Measurements from ENCODE around the gene VPS4B.

The VPS4B gene

DNA sequence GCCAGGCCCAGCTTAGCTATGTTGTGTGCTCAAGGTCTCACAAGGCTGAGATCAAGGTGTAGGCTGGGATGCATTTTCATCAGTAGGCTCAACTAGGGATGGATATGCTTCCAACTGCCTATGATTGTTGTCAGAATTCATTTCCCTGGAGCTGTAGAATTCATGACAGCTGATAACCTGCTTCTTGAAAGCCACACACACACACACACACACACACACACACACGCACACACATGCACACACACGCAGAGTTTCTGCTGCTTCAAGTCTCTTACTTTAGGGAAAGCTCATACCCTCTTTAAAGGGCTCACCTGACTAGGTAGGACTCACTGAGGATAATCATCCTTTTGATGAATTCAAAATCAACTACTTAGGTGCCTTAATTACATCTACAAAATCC, 8.2 kb upstream of the VPS4B start:
- peaks cover 8% of the 10 kb centered on the region for H3K4me1 ChIP-seq (ENCODE audit: control insufficient read depth, insufficient read depth, low read length)
- H3K9me3 ChIP-seq (ENCODE audit: control insufficient read depth, insufficient read depth, low read length) = no peaks in the 10 kb centered on the region
- no peak overlapping the region for H3K27ac ChIP-seq (ENCODE audit: low read depth, low read length)
- no peaks in the 10 kb centered on the region; the same call in 1 of the 2 replicates for H3K27me3 ChIP-seq (ENCODE audit: control insufficient read depth, insufficient read depth, low read length)
- no peak overlapping the region for H3K4me3 ChIP-seq (ENCODE audit: low read depth, low read length)
- no peaks in the 10 kb centered on the region for H3K36me3 ChIP-seq (ENCODE audit: control insufficient read depth, insufficient read depth, low read length)
- no peak overlapping the region for H3K9ac ChIP-seq (ENCODE audit: low read depth, low read length)

DNA sequence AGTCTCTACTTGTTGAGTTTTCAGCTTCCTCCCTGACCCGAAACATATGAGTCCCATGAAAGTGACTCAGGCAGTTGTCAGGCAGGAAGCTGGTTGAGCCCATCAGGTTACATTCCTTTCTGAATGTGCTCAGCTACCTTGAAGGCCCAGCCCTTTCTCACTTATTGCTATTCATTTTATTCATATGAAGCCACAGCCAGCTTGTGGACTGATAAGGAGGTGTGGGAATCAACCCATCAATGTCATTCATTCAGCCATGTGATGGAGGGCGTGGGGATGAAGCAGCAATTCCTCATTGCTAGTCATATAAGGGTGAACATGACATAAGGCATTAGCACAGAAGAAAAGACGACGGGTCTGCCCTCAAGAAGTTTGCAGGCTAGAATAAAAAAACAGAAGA, 5.3 kb upstream of the VPS4B start:
- Histone ChIP-seq H3K9me3 (ENCODE audit: control insufficient read depth, insufficient read depth, low read length) (no peaks in the 10 kb centered on the region), H3K4me1 (ENCODE audit: control insufficient read depth, insufficient read depth, low read length) (peaks cover 8% of the 10 kb centered on the region), H3K9ac (ENCODE audit: low read depth, low read length) (no peak overlapping the region), H3K27ac (ENCODE audit: low read depth, low read length) (no peak overlapping the region), H3K4me3 (ENCODE audit: low read depth, low read length) (no peak overlapping the region), H3K27me3 (ENCODE audit: control insufficient read depth, insufficient read depth, low read length) (no peaks in the 10 kb centered on the region), H3K36me3 (ENCODE audit: control insufficient read depth, insufficient read depth, low read length) (no peaks in the 10 kb centered on the region)

DNA sequence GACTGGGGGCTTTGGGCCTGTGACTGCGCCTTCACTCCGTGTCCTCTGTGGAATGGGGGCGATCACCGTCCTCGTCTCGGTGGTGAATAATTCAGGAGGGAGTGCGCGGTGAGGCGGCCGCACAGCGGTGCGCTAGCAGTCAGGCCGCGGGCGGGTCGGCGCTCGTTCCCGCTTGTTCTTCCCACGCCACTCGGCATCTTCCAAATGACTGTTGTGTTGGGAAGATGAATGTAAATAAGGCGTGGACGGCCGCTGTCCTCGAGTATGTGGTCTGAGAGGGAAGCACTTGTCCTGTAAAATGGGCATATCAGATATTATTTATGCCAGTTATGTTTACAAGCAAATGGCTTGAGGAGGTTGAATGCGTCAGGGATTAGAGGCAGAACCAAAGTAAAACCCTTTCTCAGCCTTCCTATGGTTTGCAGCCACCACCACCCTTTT, 608 bp upstream of the VPS4B start:
- H3K9me3 ChIP-seq (ENCODE audit: control insufficient read depth, insufficient read depth, low read length) = no peaks in the 10 kb centered on the region

DNA sequence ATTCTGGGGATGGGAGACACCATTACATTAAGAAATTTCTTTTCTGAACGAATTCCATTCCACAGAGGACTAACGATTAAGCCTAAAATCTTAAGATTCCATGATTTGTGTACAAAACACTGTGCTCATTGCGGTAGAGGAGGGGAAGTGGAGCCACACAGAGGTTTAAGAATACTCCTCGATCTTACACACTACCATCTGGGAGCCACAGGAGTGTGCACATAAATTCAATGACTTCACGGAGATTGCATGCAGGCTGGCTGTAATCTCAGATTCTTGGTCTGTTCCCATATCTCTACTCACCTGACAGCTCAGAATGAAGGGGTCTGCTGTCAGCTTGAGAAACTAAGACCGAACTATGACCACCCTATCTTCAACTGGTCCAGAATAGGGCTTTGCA, 762 bp downstream of the VPS4B start:
- 0 out of 2 replicates have a peak, but pooled peaks cover 3% of the 10 kb centered on the region for H3K4me1 ChIP-seq (ENCODE audit: control insufficient read depth, insufficient read depth, low read length)
- H3K27me3 ChIP-seq (ENCODE audit: control insufficient read depth, insufficient read depth, low read length) = no peaks in the 10 kb centered on the region
- H3K9me3 ChIP-seq (ENCODE audit: control insufficient read depth, insufficient read depth, low read length) = no peaks in the 10 kb centered on the region
- H3K9ac ChIP-seq (ENCODE audit: low read depth, low read length) = peak overlapping the region; percentile 88
- peak overlapping the region; percentile 94 for H3K4me3 ChIP-seq (ENCODE audit: low read depth, low read length)
- peaks cover 13% of the 10 kb centered on the region for H3K36me3 ChIP-seq (ENCODE audit: control insufficient read depth, insufficient read depth, low read length)
- peak overlapping the region; percentile 98 for H3K27ac ChIP-seq (ENCODE audit: low read depth, low read length)

More for the DNA sequence above, 608 bp upstream of the VPS4B start:
- Histone ChIP-seq H3K9ac (ENCODE audit: low read depth, low read length) (peak overlapping the region; percentile 84), H3K27me3 (ENCODE audit: control insufficient read depth, insufficient read depth, low read length) (no peaks in the 10 kb centered on the region), H3K4me1 (ENCODE audit: control insufficient read depth, insufficient read depth, low read length) (peaks cover 11% of the 10 kb centered on the region), H3K4me3 (ENCODE audit: low read depth, low read length) (peak overlapping the region; percentile 94), H3K27ac (ENCODE audit: low read depth, low read length) (peak overlapping the region; percentile 98), H3K36me3 (ENCODE audit: control insufficient read depth, insufficient read depth, low read length) (peaks cover 5% of the 10 kb centered on the region)

DNA sequence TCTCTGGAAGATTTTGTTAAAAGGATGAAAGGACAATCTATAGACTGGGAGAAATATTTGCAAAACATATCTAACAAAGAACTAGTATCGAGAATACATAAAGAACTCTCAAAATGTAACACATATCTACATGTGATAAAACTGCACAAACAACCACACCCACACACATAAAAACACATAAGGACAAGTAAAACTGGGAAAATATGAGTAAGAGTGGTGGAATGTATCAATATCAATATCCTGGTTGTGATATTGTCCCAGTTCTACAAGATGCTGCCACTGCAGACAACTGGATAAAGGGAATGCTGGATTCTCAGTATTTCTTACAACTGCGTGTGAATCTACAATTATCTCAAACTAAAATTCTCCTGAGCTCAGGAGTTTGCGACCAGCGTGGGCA, 9.3 kb downstream of the VPS4B start:
- Histone ChIP-seq H3K9ac (ENCODE audit: low read depth, low read length) (no peak overlapping the region), H3K27me3 (ENCODE audit: control insufficient read depth, insufficient read depth, low read length) (no peaks in the 10 kb centered on the region), H3K36me3 (ENCODE audit: control insufficient read depth, insufficient read depth, low read length) (peaks cover 65% of the 10 kb centered on the region)

DNA sequence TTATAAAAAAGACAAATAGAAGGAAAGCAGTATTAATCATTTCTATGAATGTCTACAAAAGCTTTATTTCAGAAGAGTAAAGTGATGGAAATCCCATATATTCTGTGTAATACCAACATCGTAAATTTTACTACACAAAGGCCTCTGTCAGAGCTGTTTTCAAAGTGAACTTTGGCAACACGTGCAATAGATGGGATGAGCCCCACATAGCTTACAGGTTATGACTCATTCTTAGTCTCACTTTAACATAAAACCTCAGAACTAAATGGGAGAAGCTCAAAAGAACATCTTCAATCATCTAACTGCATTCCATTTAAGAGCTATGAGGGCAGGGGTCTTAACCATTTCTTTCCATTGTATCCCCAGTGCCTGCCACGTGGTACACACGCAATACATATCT, 11.5 kb downstream of the VPS4B start:
- Histone ChIP-seq H3K9ac (ENCODE audit: low read depth, low read length) (no peak overlapping the region), H3K27me3 (ENCODE audit: control insufficient read depth, insufficient read depth, low read length) (no peaks in the 10 kb centered on the region), H3K4me3 (ENCODE audit: low read depth, low read length) (no peak overlapping the region), H3K4me1 (ENCODE audit: control insufficient read depth, insufficient read depth, low read length) (peaks cover 22% of the 10 kb centered on the region), H3K27ac (ENCODE audit: low read depth, low read length) (no peak overlapping the region), H3K9me3 (ENCODE audit: control insufficient read depth, insufficient read depth, low read length) (no peaks in the 10 kb centered on the region), H3K36me3 (ENCODE audit: control insufficient read depth, insufficient read depth, low read length) (peaks cover 63% of the 10 kb centered on the region)

More for the DNA sequence above, 9.3 kb downstream of the VPS4B start:
- Histone ChIP-seq H3K4me3 (ENCODE audit: low read depth, low read length) (no peak overlapping the region), H3K27ac (ENCODE audit: low read depth, low read length) (no peak overlapping the region), H3K4me1 (ENCODE audit: control insufficient read depth, insufficient read depth, low read length) (peaks cover 3% of the 10 kb centered on the region; the same call in 1 of the 2 replicates), H3K9me3 (ENCODE audit: control insufficient read depth, insufficient read depth, low read length) (no peaks in the 10 kb centered on the region)

DNA sequence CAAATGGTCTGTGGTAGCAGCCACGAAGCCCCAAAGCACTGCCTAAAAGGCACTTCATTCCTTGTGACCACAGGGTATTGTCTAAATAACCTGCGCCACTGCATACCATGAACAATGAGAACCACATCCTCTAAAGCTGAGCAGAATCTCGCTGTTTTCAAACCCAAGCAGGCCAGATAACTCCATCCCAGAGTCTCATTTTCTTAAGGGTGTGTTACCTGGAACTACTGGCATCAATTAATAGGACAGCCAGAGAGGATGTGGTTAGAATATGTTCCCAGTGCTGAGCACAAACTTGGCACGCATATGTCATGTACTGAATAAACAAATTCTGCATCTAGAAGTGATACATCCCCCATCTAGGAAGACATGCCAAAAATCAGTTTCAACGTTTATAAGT, 13.0 kb downstream of the VPS4B start:
- Histone ChIP-seq H3K4me3 (ENCODE audit: low read depth, low read length) (no peak overlapping the region), H3K36me3 (ENCODE audit: control insufficient read depth, insufficient read depth, low read length) (peaks cover 59% of the 10 kb centered on the region), H3K9me3 (ENCODE audit: control insufficient read depth, insufficient read depth, low read length) (no peaks in the 10 kb centered on the region), H3K4me1 (ENCODE audit: control insufficient read depth, insufficient read depth, low read length) (peaks cover 22% of the 10 kb centered on the region), H3K27ac (ENCODE audit: low read depth, low read length) (no peak overlapping the region), H3K27me3 (ENCODE audit: control insufficient read depth, insufficient read depth, low read length) (no peaks in the 10 kb centered on the region), H3K9ac (ENCODE audit: low read depth, low read length) (no peak overlapping the region)

DNA sequence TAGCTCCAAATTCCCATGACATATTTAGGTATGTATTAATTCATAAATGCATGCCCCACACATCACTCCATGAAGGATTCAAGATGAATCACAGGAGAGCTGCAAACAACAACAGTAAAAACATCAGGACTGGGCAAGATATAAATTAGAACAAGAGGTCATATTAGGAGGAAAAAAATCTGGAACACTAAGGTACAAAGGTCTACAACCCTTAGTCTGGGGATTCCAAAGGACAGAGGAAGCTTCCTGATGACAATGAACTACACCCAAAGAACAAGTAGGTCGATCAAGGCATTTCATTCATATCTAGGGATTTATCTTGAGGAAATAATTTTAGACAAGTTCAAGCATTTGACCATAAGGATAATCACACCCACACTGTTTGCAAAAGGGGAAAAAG, 14.5 kb downstream of the VPS4B start:
- Histone ChIP-seq H3K4me1 (ENCODE audit: control insufficient read depth, insufficient read depth, low read length) (peaks cover 22% of the 10 kb centered on the region), H3K9ac (ENCODE audit: low read depth, low read length) (no peak overlapping the region), H3K4me3 (ENCODE audit: low read depth, low read length) (no peak overlapping the region), H3K27me3 (ENCODE audit: control insufficient read depth, insufficient read depth, low read length) (no peaks in the 10 kb centered on the region), H3K9me3 (ENCODE audit: control insufficient read depth, insufficient read depth, low read length) (no peaks in the 10 kb centered on the region), H3K36me3 (ENCODE audit: control insufficient read depth, insufficient read depth, low read length) (peaks cover 71% of the 10 kb centered on the region), H3K27ac (ENCODE audit: low read depth, low read length) (peak overlapping the region; percentile 36)

DNA sequence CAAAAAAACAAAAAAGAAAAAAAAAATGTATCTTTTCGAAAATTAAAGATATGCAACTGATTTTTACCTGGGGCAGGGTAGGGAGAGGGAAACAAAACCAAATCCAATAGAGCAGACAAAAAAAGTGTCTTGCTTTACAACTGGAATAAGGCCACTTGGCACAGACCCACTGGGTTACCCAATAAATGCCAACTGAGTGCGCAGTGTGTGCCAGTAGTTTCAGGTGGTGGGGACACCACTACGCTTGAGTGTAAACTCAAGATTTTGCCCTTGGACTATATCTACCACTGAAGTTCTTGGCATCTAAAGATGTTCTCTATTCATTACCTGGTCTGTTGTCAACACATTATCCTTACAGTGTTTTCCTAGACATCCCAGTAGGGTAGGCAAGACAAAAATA, 16.3 kb downstream of the VPS4B start:
- no peak overlapping the region for H3K27ac ChIP-seq (ENCODE audit: low read depth, low read length)
- H3K27me3 ChIP-seq (ENCODE audit: control insufficient read depth, insufficient read depth, low read length) = no peaks in the 10 kb centered on the region
- no peak overlapping the region for H3K9ac ChIP-seq (ENCODE audit: low read depth, low read length)
- H3K4me1 ChIP-seq (ENCODE audit: control insufficient read depth, insufficient read depth, low read length) = peaks cover 22% of the 10 kb centered on the region
- no peaks in the 10 kb centered on the region for H3K9me3 ChIP-seq (ENCODE audit: control insufficient read depth, insufficient read depth, low read length)
- H3K36me3 ChIP-seq (ENCODE audit: control insufficient read depth, insufficient read depth, low read length) = peaks cover 81% of the 10 kb centered on the region
- H3K4me3 ChIP-seq (ENCODE audit: low read depth, low read length) = no peak overlapping the region

DNA sequence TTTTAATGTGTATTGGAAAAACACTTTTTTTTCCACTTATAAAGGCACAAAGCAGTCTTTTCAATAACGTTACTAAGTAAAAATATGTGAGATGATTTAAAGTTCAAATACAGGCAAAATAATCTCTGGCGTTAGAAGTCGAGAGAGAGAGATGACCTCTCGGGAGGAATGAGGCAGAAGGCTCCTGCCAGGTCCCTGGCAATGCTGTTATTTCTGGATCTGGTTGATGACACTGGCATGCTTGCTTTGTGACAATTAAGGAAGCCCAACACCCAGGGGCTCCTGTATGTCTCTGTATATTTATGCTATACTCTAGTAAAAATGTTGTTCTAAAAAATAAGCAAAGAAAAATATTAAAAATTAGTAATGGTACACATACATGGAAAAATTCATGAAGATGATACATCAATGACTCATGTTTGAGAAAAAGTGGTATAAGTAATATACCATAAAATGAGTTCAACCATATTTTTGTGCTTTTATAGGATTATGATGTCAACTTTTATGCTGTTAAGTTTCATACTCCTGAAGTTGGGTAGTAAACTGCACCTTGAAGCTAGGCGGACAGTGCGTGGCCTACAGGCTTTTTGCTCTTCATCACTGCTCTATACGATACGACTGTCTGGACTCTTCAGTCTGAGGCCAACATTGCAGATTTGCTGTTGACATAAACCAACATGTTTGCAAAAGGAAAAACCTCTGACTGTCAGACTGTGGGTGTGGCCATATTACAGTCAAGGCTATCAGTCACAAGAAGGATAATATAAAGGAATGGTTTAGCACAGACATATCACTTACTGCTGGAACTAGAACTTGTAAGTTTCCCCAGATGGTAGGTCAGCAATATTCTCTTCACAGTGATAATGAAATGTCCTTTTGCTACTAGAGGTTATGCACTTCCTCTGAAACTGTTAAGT, 19.8 kb downstream of the VPS4B start:
- Histone ChIP-seq H3K36me3 (ENCODE audit: control insufficient read depth, insufficient read depth, low read length) (peaks cover 80% of the 10 kb centered on the region), H3K4me1 (ENCODE audit: control insufficient read depth, insufficient read depth, low read length) (peaks cover 15% of the 10 kb centered on the region), H3K9me3 (ENCODE audit: control insufficient read depth, insufficient read depth, low read length) (no peaks in the 10 kb centered on the region), H3K4me3 (ENCODE audit: low read depth, low read length) (no peak overlapping the region), H3K27me3 (ENCODE audit: control insufficient read depth, insufficient read depth, low read length) (no peaks in the 10 kb centered on the region), H3K27ac (ENCODE audit: low read depth, low read length) (no peak overlapping the region), H3K9ac (ENCODE audit: low read depth, low read length) (no peak overlapping the region)

DNA sequence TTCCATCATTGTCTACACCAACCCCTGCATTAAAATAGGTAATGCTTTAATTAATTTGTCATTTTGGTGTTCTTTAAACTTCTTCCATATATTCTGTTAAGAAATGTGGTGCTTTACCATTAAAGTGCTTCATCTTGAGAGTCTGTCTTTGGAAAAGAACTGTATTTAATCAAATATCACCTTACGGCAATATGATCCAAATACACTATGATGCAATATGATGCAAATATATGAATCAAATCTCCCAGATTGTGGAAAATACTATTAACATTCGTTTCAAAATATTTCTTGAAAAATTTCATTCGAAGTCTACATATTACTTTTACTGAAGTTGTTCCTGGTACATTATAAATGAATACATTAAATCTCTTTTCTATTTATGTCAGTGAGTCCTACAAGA, 23.0 kb downstream of the VPS4B start:
- no peaks in the 10 kb centered on the region for H3K4me1 ChIP-seq (ENCODE audit: control insufficient read depth, insufficient read depth, low read length)
- H3K4me3 ChIP-seq (ENCODE audit: low read depth, low read length) = no peak overlapping the region
- no peaks in the 10 kb centered on the region for H3K27me3 ChIP-seq (ENCODE audit: control insufficient read depth, insufficient read depth, low read length)
- peaks cover 94% of the 10 kb centered on the region for H3K36me3 ChIP-seq (ENCODE audit: control insufficient read depth, insufficient read depth, low read length)
- no peak overlapping the region for H3K27ac ChIP-seq (ENCODE audit: low read depth, low read length)
- no peaks in the 10 kb centered on the region for H3K9me3 ChIP-seq (ENCODE audit: control insufficient read depth, insufficient read depth, low read length)
- H3K9ac ChIP-seq (ENCODE audit: low read depth, low read length) = no peak overlapping the region

Measured in HUES48 (cell line).